ENCODE measurements around the gene MYRIP.

Gene MYRIP

DNA sequence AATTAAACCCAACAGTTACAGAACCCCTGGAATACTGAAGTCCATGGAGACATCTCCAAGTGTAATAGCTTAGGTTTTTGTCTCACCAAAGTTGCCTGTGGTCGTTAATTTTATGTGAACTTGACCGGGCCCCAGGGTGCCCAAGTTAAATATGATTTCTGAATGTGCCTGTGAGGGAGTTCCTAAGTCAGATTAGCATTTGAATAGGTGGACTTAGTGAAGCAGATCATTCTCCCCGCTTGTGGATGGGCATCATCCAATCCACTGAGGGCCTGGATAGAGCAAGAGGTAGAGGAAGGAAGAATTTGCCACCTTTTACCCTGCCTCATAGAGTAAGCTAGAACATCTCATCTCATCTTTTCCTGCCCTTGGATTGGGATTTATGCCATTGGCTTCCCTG, 203.0 kb downstream of the MYRIP start:
- TF ChIP-seq ZNF274 (IDR thresholded peaks at IDR 0.05; ENCODE audit: low read depth, low read length) (no peak), SUZ12 (IDR thresholded peaks at IDR 0.05; ENCODE audit: extremely low read depth, insufficient read depth, insufficient read length) (no peak), YY1 (IDR thresholded peaks at IDR 0.05; ENCODE audit: insufficient read depth, insufficient read length) (no peak)
- no peaks in the 10 kb centered on the region for H3K27me3 ChIP-seq (ENCODE audit: insufficient read depth, insufficient read length)
- no peaks in the 10 kb centered on the region for H3K4me1 ChIP-seq (ENCODE audit: insufficient read depth, insufficient read length)
- H3K4me3 ChIP-seq (ENCODE audit: insufficient read length, low read depth), result no peak overlapping the region
- no peak overlapping the region for H3K9ac ChIP-seq (ENCODE audit: insufficient read length, low read depth)
- H3K9me3 ChIP-seq (ENCODE audit: insufficient read depth, low read length), result no peaks in the 10 kb centered on the region
- no peak for DNase-seq (ENCODE audit: low read depth, low spot score)
- H3K36me3 ChIP-seq (ENCODE audit: insufficient read depth, insufficient read length, low read length), result no peaks in the 10 kb centered on the region

DNA sequence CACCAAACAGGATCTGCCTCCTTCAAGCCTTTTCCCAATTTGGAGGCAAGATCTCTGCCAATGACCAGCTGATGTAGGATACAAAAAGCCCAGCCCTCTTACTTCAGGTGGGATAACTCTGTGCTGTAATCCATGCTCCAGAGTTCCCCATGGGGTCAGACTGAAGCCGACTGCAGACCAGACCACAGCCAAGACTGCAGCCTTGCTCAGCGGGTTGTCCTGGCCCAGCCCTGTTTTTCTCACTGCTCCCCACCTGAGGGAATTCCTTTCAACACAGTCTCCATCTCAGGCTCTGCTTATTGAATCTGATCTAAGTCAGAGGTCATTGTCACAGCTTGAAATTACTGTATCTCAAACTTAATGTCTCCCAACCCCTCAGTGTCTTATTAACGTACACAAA, 207.0 kb downstream of the MYRIP start:
- Histone ChIP-seq H3K36me3 (ENCODE audit: insufficient read depth, insufficient read length, low read length) (no peaks in the 10 kb centered on the region), H3K27me3 (ENCODE audit: insufficient read depth, insufficient read length) (no peaks in the 10 kb centered on the region), H3K4me1 (ENCODE audit: insufficient read depth, insufficient read length) (no peaks in the 10 kb centered on the region), H3K4me3 (ENCODE audit: insufficient read length, low read depth) (no peak overlapping the region), H3K9ac (ENCODE audit: insufficient read length, low read depth) (no peak overlapping the region), H3K9me3 (ENCODE audit: insufficient read depth, low read length) (no peaks in the 10 kb centered on the region)
- TF ChIP-seq YY1 (IDR thresholded peaks at IDR 0.05; ENCODE audit: insufficient read depth, insufficient read length) (no peak), ZNF274 (IDR thresholded peaks at IDR 0.05; ENCODE audit: low read depth, low read length) (no peak)
- DNase-seq (ENCODE audit: low read depth, low spot score), result no peak

DNA sequence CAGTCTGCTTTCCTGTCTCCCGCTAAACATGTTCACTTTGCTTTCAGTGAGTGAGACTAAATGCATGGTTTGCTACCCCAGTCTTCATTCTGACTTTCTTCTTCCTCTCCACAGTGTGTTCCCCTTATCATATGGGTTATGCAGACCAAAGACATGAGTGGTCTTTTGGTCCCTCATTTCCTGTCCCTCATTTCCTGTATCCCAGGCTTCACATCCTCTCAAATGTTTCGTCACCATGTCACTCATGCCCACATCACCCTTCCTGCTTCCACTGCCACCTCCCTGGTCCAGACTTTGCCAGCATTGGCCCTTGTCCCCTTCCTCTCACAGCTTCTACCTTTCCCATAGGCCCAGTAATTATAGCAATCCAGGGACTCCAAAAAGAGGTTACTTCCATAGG, 209.0 kb downstream of the MYRIP start:
- no peak overlapping the region for H3K9ac ChIP-seq (ENCODE audit: insufficient read length, low read depth)

DNA sequence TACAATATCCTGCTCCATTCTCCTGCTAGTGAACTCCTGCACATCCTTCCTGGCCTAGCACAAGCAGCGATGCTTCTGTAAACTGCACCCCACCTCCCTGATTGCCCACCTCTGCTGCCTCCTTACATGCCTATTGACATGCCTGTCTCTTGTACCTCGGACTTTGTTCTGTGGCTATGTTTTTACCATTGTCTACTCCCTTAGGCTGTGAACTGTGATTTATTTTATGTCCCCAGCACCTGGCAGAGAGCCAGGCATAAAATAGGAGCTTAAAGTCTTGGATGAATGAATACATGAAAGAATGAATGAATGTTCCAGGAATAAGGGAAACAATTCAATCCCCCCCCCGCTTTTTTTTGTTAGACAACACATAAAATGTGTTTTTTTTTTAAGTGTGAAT, 210.0 kb downstream of the MYRIP start:
- Histone ChIP-seq H3K9me3 (ENCODE audit: insufficient read depth, low read length) (0 out of 2 replicates have a peak, but pooled peaks cover 2% of the 10 kb centered on the region), H3K4me1 (ENCODE audit: insufficient read depth, insufficient read length) (no peaks in the 10 kb centered on the region), H3K27me3 (ENCODE audit: insufficient read depth, insufficient read length) (no peaks in the 10 kb centered on the region), H3K36me3 (ENCODE audit: insufficient read depth, insufficient read length, low read length) (no peaks in the 10 kb centered on the region), H3K4me3 (ENCODE audit: insufficient read length, low read depth) (no peak overlapping the region), H3K9ac (ENCODE audit: insufficient read length, low read depth) (no peak overlapping the region)
- no peak for TF ChIP-seq ZNF274 (IDR thresholded peaks at IDR 0.05; ENCODE audit: low read depth, low read length)
- TF ChIP-seq SUZ12 (IDR thresholded peaks at IDR 0.05; ENCODE audit: extremely low read depth, insufficient read depth, insufficient read length), result no peak
- TF ChIP-seq YY1 (IDR thresholded peaks at IDR 0.05; ENCODE audit: insufficient read depth, insufficient read length), result no peak
- no peak for DNase-seq (ENCODE audit: low read depth, low spot score)

More for the DNA sequence above, 209.0 kb downstream of the MYRIP start:
- Histone ChIP-seq H3K4me3 (ENCODE audit: insufficient read length, low read depth) (no peak overlapping the region), H3K27me3 (ENCODE audit: insufficient read depth, insufficient read length) (no peaks in the 10 kb centered on the region), H3K9me3 (ENCODE audit: insufficient read depth, low read length) (no peaks in the 10 kb centered on the region), H3K36me3 (ENCODE audit: insufficient read depth, insufficient read length, low read length) (no peaks in the 10 kb centered on the region), H3K4me1 (ENCODE audit: insufficient read depth, insufficient read length) (no peaks in the 10 kb centered on the region)
- DNase-seq (ENCODE audit: low read depth, low spot score), result no peak
- TF ChIP-seq SUZ12 (IDR thresholded peaks at IDR 0.05; ENCODE audit: extremely low read depth, insufficient read depth, insufficient read length) (no peak), YY1 (IDR thresholded peaks at IDR 0.05; ENCODE audit: insufficient read depth, insufficient read length) (no peak)

DNA sequence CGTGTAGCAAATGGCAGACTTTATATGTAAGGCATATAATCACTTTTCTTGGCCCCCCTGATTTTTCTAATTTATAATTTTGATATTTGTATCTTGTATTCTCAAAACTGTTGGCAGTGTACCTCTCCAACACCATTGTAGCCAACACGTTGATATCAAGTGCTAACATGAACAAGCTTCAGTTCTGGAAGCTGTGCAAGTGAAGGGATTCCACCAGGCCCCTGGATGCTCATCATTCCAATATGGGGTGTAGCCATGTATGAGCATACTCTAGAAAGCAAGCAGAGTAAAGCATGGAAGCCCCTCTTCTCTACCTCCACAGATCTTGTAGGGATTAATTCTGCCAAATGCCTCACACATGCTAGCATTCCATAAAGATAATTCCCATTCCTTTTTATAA, 211.3 kb downstream of the MYRIP start:
- H3K27me3 ChIP-seq (ENCODE audit: insufficient read depth, insufficient read length), result no peaks in the 10 kb centered on the region
- H3K9ac ChIP-seq (ENCODE audit: insufficient read length, low read depth), result no peak overlapping the region
- H3K36me3 ChIP-seq (ENCODE audit: insufficient read depth, insufficient read length, low read length), result no peaks in the 10 kb centered on the region
- no peak overlapping the region for H3K4me3 ChIP-seq (ENCODE audit: insufficient read length, low read depth)
- no peaks in the 10 kb centered on the region for H3K4me1 ChIP-seq (ENCODE audit: insufficient read depth, insufficient read length)
- DNase-seq (ENCODE audit: low read depth, low spot score), result no peak
- TF ChIP-seq YY1 (IDR thresholded peaks at IDR 0.05; ENCODE audit: insufficient read depth, insufficient read length), result no peak
- TF ChIP-seq SUZ12 (IDR thresholded peaks at IDR 0.05; ENCODE audit: extremely low read depth, insufficient read depth, insufficient read length), result no peak
- no peak for TF ChIP-seq ZNF274 (IDR thresholded peaks at IDR 0.05; ENCODE audit: low read depth, low read length)
- H3K9me3 ChIP-seq (ENCODE audit: insufficient read depth, low read length), result peaks cover 15% of the 10 kb centered on the region

DNA sequence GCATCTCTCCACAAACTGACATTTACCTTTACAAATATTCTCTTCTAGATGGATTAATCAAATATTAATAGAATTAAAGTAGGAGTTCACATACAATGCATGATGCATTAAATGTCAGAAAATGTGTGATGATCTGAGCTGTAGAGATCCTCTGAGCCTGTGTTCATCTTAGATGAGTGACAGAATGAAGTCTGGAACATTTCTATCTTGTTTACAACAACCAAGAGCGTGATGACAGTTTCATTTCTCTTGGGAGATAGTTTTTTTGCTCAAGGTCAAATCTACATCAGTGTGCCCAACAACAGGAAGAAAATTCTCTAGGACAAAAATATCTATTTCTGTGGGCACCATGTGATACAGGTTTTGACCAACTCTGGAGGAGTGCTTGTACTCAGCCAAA, 211.9 kb downstream of the MYRIP start:
- TF ChIP-seq YY1 (IDR thresholded peaks at IDR 0.05; ENCODE audit: insufficient read depth, insufficient read length) (no peak), SUZ12 (IDR thresholded peaks at IDR 0.05; ENCODE audit: extremely low read depth, insufficient read depth, insufficient read length) (no peak), ZNF274 (IDR thresholded peaks at IDR 0.05; ENCODE audit: low read depth, low read length) (no peak)
- Histone ChIP-seq H3K4me3 (ENCODE audit: insufficient read length, low read depth) (no peak overlapping the region), H3K4me1 (ENCODE audit: insufficient read depth, insufficient read length) (no peaks in the 10 kb centered on the region), H3K9ac (ENCODE audit: insufficient read length, low read depth) (no peak overlapping the region), H3K9me3 (ENCODE audit: insufficient read depth, low read length) (peaks cover 20% of the 10 kb centered on the region), H3K36me3 (ENCODE audit: insufficient read depth, insufficient read length, low read length) (no peaks in the 10 kb centered on the region), H3K27me3 (ENCODE audit: insufficient read depth, insufficient read length) (no peaks in the 10 kb centered on the region)
- no peak for DNase-seq (ENCODE audit: low read depth, low spot score)

DNA sequence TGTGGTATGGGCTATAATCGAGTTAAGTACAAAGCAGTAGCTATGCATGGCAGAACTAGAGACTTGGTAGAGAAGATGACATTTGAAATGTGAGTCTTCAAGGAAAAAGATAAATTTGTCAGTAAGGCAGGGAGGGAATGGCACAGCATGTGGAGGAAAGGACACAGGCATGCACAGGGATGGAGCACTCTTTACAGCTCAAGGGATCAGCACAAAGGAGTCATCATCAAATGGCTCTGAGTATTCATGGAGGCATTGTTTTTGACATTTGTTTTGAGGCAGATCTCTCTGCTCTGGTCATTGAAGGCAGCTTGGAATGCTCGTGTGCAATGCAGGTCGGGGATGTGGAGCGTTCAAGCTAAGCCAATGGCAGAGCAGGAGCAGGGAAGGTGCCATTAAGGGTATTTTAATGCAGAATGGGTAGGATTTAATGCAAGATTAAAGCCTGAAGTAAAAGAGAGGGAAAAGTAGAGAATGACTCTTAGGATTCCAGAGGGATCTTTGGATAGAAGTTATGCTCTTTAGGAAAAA, 213.0 kb downstream of the MYRIP start:
- no peak overlapping the region for H3K9ac ChIP-seq (ENCODE audit: insufficient read length, low read depth)
- no peak for TF ChIP-seq ZNF274 (IDR thresholded peaks at IDR 0.05; ENCODE audit: low read depth, low read length)
- no peak for TF ChIP-seq SUZ12 (IDR thresholded peaks at IDR 0.05; ENCODE audit: extremely low read depth, insufficient read depth, insufficient read length)
- no peak for TF ChIP-seq YY1 (IDR thresholded peaks at IDR 0.05; ENCODE audit: insufficient read depth, insufficient read length)
- H3K4me3 ChIP-seq (ENCODE audit: insufficient read length, low read depth), result no peak overlapping the region
- H3K27me3 ChIP-seq (ENCODE audit: insufficient read depth, insufficient read length), result no peaks in the 10 kb centered on the region
- peak; percentile 66 for DNase-seq (ENCODE audit: low read depth, low spot score)
- H3K36me3 ChIP-seq (ENCODE audit: insufficient read depth, insufficient read length, low read length), result no peaks in the 10 kb centered on the region
- H3K9me3 ChIP-seq (ENCODE audit: insufficient read depth, low read length), result peaks cover 29% of the 10 kb centered on the region
- H3K4me1 ChIP-seq (ENCODE audit: insufficient read depth, insufficient read length), result no peaks in the 10 kb centered on the region
